AG20443 (cell line): ENCODE measurements around the gene GOLPH3L.
A peak's percentile ranks its signal among the peaks of the same experiment; 100 is the strongest.
"Not testable (repeated sequence)": the region's sequence is repeated elsewhere in the genome, so short reads cannot be mapped to it uniquely, and the experiment has no call there.

Experiments
- DNase-seq: peaks from one replicate; pipeline ENCODE4 v3.0.0; 2012; ENCODE audit warnings: low spot score, mixed read lengths

GOLPH3L gene

GRCh38 chr1:150657064-150657463 is 39.9 kb downstream of the GOLPH3L start:
- not testable (repeated sequence) for DNase-seq

DNA sequence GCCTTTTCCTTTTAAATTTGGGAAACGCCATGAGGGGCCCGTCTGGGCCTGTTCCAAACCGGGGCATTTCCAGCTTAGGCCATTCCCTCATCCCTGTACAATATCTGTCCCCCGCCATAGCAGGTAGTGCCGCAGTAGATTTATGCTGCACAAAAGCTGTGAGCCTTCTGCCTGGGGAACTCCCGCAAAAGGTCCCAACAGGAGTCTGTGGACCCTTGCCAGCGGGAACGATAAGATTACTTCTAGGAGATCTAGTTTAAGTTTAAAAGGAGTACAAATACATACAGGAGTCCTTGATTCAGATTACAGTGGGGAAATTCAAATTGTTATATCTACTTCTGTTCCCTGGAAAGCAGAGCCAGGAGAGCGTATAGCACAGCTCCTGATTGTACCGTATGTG is 42.3 kb downstream of the GOLPH3L start:
- not testable (repeated sequence) for DNase-seq

DNA sequence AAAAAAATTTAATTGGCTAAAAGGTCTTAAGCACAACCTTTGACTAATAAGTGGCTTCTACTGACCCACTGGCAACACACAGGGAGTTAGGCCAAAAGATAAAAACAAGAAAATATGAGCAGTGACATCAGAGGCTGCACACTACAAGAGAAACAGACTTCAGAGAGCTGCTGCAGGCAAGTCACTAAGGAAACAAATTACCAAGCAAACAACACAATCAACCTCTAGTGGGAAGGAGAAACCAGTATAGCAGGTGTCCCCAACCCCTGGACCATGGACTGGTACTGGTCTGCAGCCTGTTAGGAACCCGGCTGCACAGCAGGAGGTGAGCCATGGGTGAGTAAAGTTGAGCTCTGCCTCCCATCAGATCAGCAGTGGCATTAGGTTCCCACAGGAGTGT is 46.8 kb downstream of the GOLPH3L start:
- DNase-seq, result no peak

DNA sequence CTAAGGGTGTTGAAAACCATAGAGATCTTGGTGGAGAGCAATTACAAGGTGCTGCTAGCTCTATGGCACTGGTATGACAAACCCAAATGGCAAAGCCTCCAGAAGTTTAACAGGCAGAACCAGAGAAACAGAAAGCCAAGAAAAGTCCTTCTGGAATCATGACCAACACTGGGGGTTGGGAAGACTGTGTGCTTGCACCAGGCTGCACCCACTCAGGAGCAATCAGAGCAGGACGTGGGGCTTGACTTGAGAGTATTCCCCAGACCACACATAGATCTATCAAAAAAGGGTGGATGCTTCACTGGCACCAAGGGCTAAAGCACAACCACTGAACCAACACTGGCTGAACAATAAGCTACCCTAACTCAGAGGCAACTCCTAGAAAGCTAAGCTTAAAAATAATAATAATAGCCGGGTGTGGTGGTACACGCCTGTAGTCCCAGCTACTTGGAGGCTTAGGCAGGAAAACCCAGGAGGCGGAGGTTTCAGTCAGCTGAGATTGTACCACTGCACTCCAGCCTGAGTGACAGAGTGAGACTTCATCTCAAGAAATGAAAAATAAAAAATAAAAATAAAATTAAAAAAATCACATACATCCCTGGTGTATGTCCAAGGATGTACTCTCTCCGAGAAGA is 47.4 kb downstream of the GOLPH3L start:
- no peak for DNase-seq

- no peak for DNase-seq
Measured at GRCh38 chr1:150642296-150642695, 54.7 kb downstream of the GOLPH3L start.

DNA sequence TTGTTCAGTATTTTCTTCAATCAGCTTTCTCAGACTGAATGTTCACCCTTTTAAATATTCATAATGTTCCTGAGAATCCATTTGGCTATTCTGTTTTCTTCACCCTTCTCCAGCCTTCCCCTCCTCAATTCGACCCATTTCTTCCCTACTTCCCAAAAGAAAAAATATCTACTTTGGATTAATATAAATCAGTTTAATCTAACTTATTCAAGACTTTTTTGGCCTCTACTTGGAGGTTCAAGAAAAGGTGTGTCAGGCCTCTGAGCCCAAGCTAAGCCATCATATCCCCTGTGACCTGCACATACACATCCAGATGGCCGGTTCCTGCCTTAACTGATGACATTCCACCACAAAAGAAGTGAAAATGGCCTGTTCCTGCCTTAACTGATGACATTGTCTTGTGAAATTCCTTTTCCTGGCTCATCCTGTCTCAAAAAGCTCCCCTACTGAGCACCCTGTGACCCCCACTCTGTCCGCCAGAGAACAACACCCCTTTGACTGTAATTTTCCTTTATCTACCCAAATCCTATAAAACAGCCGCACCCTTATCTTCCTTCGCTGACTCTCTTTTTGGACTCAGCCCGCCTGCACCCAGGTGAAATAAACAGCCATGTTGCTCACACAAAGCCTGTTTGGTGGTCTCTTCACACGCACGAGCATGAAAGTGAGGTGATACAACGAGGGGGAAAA is 55.7 kb downstream of the GOLPH3L start:
- DNase-seq, result not testable (repeated sequence)

DNA sequence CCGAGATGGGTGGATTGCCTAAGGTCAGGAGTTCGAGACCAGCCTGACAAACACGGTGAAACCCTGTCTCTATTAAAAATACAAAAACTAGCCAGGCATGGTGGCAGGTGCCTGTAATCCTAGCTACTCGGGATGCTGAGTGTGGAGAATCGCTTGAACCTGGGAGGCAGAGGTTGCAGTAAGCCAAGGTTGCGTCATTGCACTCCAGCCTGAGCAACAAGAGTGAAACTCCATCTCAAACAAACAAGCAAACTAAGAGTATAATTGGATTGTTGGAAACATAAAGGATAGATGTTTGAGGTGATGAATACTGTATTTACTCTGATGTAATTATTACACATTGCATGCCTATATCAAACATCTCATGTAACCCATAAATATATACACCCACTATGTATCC is 58.5 kb downstream of the GOLPH3L start:
- not testable (repeated sequence) for DNase-seq

GRCh38 chr1:150634839-150635622 is 61.9 kb downstream of the GOLPH3L start:
- not testable (repeated sequence) for DNase-seq

DNA sequence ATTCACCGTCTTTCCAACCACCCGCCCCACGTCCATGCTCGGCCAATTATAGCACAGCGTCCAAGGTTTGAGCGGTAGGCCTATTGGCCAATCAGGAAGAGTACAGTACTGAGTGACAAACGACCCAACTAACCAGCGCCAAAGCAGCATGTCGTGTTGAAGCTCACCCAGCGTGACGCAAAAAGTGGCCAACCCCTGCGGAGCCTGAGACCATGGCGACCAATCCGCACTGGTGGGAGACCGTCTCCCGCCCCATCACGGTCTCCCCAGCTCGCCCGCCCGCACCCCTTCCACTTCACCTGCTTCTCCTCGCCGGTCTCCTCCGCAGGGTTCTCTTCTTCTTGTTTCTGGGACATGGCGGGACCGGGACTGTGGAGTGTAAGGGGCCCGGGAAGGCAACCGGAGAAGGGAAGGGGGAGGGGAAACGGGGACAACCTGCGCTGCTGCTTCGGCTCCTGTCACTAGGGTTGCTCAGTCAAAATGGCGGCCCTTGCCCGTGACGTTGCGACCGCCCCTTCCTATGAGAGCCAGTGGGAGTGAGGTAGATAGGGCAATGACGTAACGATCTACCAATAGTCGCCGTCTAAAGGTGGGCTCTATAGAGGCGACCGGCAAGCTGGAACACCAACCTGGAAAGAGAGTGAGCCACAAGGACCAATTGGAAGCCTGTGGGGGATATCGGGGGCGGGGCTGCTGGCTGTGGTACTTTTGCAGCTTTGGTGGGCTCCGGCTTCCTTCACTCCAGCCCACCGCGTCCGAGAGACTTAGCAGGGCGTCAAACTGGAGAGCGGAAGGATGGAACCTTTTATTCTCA is 67.6 kb downstream of the GOLPH3L start, which contains the start of gene ENSA:
ENSA (minus strand) TSS at position 498 of the 814 bp plus-strand sequence; CDS start at position 356, 142 bp downstream.
- peak; percentile 95 for DNase-seq

DNA sequence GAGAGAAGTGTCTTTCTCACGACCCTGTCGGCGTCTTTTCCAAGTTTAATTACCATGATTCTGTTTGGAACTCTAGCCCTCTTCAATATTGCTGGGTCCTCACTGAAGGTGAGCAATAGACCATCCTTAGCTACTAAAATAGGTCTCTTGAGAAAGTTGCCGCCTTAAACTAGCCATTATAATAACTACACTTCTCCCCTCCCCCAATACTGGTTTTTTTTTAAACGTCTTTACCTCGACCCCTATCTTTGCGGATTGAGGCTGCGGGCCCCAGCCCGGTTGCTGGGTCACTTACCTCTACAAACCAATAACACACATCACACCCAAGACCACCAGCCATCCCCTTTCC is 68.2 kb downstream of the GOLPH3L start:
- DNase-seq, result no peak

DNA sequence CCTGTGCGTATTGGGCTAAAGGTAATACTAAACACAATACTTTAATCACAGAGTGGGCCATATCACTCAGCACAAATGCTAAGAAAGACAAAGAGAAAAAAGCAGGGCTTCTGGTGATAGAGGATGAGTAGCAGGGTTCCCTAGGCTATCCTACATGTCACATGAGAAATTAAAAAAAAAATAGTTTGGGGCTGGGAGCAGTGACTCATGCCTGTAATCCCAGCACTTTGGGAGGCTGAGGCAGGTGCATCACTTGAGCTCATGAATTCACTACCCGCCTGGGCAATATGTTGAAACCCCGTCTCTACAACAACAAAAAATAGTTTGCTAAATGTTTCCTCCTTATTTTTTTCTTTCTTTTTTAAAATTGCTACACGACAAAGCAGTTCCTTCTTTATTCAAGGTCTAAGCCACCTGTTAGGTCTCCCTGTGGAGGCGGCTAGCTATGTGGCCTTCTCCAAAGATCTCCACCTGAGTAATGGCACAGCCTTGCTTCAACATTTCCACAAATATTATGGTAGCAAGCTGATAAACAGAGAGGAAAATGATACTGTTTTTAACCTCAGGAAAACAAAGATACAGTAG is 69.0 kb downstream of the GOLPH3L start:
- no peak for DNase-seq

- DNase-seq, result no peak
Measured at GRCh38 chr1:150626150-150626549, 70.8 kb downstream of the GOLPH3L start.

GRCh38 chr1:150624546-150624945 is 72.4 kb downstream of the GOLPH3L start:
- not testable (repeated sequence) for DNase-seq

GRCh38 chr1:150624134-150624533 is 72.8 kb downstream of the GOLPH3L start:
- DNase-seq, result not testable (repeated sequence)

DNA sequence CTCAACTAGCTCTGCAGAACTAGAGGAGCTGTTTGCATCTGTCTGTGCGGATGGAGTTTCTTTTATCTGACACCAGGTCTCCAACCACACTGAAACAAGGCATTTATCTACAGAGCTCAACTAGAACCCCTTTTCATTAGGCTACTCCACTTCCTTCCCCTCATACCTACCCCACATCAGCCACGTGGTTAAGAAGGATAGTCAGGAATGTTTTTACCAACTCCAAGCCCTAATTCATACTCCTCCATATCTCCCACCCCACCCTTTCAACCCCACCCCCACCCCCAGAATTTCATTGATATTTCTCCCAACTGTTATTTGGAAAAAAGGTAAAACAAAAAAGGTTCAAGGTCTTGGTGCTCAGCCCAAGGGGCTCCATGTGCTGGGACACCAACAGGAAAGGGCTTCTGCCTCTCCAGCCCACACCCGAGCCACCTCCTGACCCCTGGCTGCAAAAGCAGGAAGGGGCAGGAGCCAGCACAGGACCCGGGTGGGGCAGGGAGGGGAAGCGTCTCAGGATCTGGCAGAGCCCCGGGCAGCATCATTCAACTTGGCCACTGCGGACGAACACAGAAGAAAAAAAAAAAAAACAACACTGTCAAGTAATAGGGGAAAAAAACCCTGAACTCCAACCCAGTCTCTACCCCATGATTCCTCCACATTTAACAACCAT is 74.5 kb downstream of the GOLPH3L start:
- no peak for DNase-seq

- DNase-seq, result peak; percentile 68
Measured at GRCh38 chr1:150621497-150622302, 75.3 kb downstream of the GOLPH3L start.

DNA sequence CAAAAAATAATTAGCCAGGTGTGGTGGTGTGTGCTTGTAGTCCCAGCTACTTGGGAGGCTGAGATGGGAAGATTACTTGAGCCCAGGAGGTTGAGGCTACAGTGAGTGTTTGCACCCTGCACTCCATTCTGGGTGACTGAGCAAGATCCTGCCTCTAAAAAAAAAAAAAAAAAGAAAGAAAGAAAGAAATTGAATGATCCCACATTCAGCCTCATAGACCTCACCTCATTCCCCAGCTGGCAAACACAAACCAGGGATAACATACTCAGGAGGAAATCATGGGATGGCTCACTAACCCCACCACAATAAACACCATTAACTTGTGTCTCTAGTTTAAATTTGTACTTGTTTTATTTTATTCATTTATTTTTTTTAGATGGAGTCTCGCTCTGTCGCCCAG is 76.0 kb downstream of the GOLPH3L start:
- DNase-seq, result no peak

GRCh38 chr1:150619576-150620509 is 77.1 kb downstream of the GOLPH3L start:
- DNase-seq, result peak; percentile 38
